ENCODE data around the gene KAZN.

DNA sequence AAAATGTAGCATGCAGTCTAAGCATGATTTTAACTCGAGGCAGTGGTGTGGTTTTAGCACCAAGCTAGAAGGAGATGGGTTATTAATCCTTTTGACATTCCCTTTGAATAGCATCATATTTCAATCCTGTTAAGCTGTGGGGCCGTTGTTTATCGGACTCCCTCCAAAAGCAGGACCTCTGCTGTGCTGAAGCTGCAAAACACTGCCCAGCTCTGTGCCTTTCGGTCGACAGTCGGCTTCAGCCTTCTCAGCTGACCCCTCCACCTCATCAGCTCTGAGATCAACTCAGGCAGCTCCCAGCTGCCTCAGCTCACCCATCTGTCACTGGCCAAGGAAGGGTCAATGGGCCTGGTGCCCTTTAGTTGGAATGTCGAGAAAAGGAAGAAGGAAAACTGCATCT is 95.5 kb downstream of the KAZN start:
- TF ChIP-seq POLR2A (IDR thresholded peaks at IDR 0.05) (no peak), EP300 (IDR thresholded peaks at IDR 0.05) (no peak)
- TF ChIP-seq, protein P1, sequence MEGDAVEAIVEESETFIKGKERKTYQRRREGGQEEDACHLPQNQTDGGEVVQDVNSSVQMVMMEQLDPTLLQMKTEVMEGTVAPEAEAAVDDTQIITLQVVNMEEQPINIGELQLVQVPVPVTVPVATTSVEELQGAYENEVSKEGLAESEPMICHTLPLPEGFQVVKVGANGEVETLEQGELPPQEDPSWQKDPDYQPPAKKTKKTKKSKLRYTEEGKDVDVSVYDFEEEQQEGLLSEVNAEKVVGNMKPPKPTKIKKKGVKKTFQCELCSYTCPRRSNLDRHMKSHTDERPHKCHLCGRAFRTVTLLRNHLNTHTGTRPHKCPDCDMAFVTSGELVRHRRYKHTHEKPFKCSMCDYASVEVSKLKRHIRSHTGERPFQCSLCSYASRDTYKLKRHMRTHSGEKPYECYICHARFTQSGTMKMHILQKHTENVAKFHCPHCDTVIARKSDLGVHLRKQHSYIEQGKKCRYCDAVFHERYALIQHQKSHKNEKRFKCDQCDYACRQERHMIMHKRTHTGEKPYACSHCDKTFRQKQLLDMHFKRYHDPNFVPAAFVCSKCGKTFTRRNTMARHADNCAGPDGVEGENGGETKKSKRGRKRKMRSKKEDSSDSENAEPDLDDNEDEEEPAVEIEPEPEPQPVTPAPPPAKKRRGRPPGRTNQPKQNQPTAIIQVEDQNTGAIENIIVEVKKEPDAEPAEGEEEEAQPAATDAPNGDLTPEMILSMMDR (IDR thresholded peaks at IDR 0.05), result no peak
